ENCODE measurements around the gene IMP4. TPM values are rescaled to one million over a fixed set of nuclear protein-coding genes. Genes with fewer than 3 reads are reported as not detected.

IMP4 gene
- total and polyA plus RNA-seq, 2 donors (not counting 1 experiment from before 2014, with no cell fraction given), result 102 to 164 TPM

DNA sequence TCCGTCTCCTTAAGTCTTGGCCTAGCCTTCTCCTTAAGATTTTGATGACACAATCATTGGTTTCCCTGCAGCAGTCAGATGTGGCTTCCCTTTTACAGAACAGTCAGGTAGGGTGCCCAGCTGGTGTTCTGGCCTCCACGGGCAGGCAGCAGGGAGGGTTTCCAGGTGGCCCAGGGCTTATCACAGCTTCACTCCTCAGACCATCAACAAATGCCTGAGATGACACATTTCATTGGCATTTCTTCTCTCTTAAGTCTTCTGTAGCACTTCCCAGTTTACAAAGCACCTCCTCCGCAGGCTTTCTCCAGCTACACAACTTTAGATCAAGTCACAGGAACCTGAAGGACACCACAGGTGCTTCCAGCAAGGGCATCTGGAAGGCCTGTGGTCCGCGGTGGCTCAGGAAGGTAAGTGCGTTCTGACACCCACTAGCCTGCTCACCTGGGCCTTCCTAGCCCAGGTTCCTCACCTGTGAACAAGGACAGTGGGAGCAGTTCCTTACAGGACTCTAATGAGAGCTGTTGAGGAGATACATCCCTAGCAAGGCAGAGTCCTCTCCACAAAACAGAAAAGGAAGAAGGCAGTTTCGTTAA, 50.7 kb downstream of the IMP4 start:
- ATAC-seq (ENCODE audit: low read depth) (no peak), DNase-seq (peak; percentile 4)
- TF ChIP-seq, protein P1, sequence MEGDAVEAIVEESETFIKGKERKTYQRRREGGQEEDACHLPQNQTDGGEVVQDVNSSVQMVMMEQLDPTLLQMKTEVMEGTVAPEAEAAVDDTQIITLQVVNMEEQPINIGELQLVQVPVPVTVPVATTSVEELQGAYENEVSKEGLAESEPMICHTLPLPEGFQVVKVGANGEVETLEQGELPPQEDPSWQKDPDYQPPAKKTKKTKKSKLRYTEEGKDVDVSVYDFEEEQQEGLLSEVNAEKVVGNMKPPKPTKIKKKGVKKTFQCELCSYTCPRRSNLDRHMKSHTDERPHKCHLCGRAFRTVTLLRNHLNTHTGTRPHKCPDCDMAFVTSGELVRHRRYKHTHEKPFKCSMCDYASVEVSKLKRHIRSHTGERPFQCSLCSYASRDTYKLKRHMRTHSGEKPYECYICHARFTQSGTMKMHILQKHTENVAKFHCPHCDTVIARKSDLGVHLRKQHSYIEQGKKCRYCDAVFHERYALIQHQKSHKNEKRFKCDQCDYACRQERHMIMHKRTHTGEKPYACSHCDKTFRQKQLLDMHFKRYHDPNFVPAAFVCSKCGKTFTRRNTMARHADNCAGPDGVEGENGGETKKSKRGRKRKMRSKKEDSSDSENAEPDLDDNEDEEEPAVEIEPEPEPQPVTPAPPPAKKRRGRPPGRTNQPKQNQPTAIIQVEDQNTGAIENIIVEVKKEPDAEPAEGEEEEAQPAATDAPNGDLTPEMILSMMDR (IDR thresholded peaks at IDR 0.05), result no peak
- no peak for TF ChIP-seq EZH2 (IDR thresholded peaks at IDR 0.05; ENCODE audit: borderline replicate concordance, insufficient read depth, low read depth, low read length, poor library complexity, severe bottlenecking)
- no peaks in the 10 kb centered on the region for H3K9me3 Mint-ChIP-seq (ENCODE audit: insufficient read depth)
- ChIA-PET POLR2A (no interaction called here), CTCF (interaction anchor here (1.9 kb wide), 1 partner anchor 20 kb away, joined by 5 read pairs; no protein-coding TSS in a partner anchor)
- H3K4me1 Mint-ChIP-seq, result peaks cover 33% of the 10 kb centered on the region
- Histone ChIP-seq H3K27me3 (replicated peaks in 1 of 4; ENCODE audit: control extremely low read depth in 1 of 4, control insufficient read depth in 3 of 4, insufficient read depth in 4 of 4, low read length in 3 of 4) (no peaks in the 10 kb centered on the region), H3K9ac (ENCODE audit: low read length) (no peak overlapping the region), H3K27ac (ENCODE audit: low read length in 2 of 2) (no peak overlapping the region), H2AFZ (ENCODE audit: insufficient read depth, low read depth, low read length, poor library complexity, severe bottlenecking) (no peak overlapping the region), H3K4me3 (ENCODE audit: control extremely low read depth in 1 of 5, extremely low read depth in 1 of 5, insufficient read depth in 1 of 5, low read depth in 2 of 5, low read length in 4 of 5) (no peak overlapping the region), H3K4me2 (replicated peaks; ENCODE audit: low read depth, low read length, poor library complexity, severe bottlenecking) (no peak overlapping the region), H3K4me1 (ENCODE audit: control insufficient read depth in 2 of 2, insufficient read depth in 2 of 2, low read length in 2 of 2) (peaks cover 20 to 33% of the 10 kb centered on the region in 2 donors), H3K36me3 (replicated peaks in 1 of 2; ENCODE audit: control extremely low read depth in 1 of 2, control insufficient read depth in 1 of 2, extremely low read depth in 1 of 2, insufficient read depth in 2 of 2, low read length in 1 of 2) (no peaks in the 10 kb centered on the region), H4K20me1 (ENCODE audit: control insufficient read depth, insufficient read depth, low read length, poor library complexity, severe bottlenecking) (no peaks in the 10 kb centered on the region), H3K9me3 (ENCODE audit: control extremely low read depth in 1 of 3, control insufficient read depth in 2 of 3, insufficient read depth in 1 of 3, low read length in 2 of 3) (peaks cover 0 to 5% (median 0%) of the 10 kb centered on the region in 3 donors), H3K79me2 (ENCODE audit: control insufficient read depth, insufficient read depth, low read length) (no peaks in the 10 kb centered on the region)
- intact Hi-C loops (cut with micrococcal nuclease), result loop anchor here (5.0 kb wide), 1 partner anchor 36 kb away; the partner anchor contains the start of gene PTPN18
- peak overlapping the region; percentile 37 for H3K4me3 Mint-ChIP-seq
- no peak overlapping the region for H3K27ac Mint-ChIP-seq
- 94% methylated on average over 5 of the region's 7 CpGs for WGBS (ENCODE audit: insufficient coverage)
- no peaks in the 10 kb centered on the region for H3K27me3 Mint-ChIP-seq

Small RNA genes within 50 kb of the gene (small RNA-seq; reads per million reads assigned to genes)
- gene AC132479.1 (ENCODE audit: insufficient read length, low read depth, low replicate concordance), result not detected

Other genes starting within 250 kb of the IMP4 start
- not detected in 2 replicates for gene POTEF, start 213.7 kb upstream of the IMP4 start, total RNA-seq
- not detected in 2 replicates for gene POTEF, start 213.7 kb upstream of the IMP4 start, polyA plus RNA-seq
- 0.95 and 1.4 TPM in 2 replicates for gene CCDC74B, start 197.8 kb upstream of the IMP4 start, total RNA-seq
- gene CCDC74B, start 197.8 kb upstream of the IMP4 start, polyA plus RNA-seq, result 0.48 and 1.1 TPM in 2 replicates
- gene SMPD4, start 161.3 kb upstream of the IMP4 start, total RNA-seq, result 63.8 and 67.5 TPM in 2 replicates
- 80.6 and 105 TPM in 2 replicates for gene SMPD4, start 161.3 kb upstream of the IMP4 start, polyA plus RNA-seq
- 140 and 152 TPM in 2 replicates for gene MZT2B, start 160.6 kb upstream of the IMP4 start, total RNA-seq
- 71.5 and 119 TPM in 2 replicates for gene MZT2B, start 160.6 kb upstream of the IMP4 start, polyA plus RNA-seq
- not detected in 2 replicates for gene TUBA3E, start 144.5 kb upstream of the IMP4 start, total RNA-seq
- not detected in 2 replicates for gene TUBA3E, start 144.5 kb upstream of the IMP4 start, polyA plus RNA-seq
- 101 and 102 TPM in 2 replicates for gene PTPN18, start 13.2 kb downstream of the IMP4 start, total RNA-seq
- 44.9 and 91.0 TPM in 2 replicates for gene PTPN18, start 13.2 kb downstream of the IMP4 start, polyA plus RNA-seq
- not detected in 2 replicates for gene POTEI, start 166.4 kb downstream of the IMP4 start, total RNA-seq
- not detected in 2 replicates for gene POTEI, start 166.4 kb downstream of the IMP4 start, polyA plus RNA-seq
- gene CFC1B, start 178.3 kb downstream of the IMP4 start, total RNA-seq, result not detected in 2 replicates
- gene CFC1B, start 178.3 kb downstream of the IMP4 start, polyA plus RNA-seq, result not detected in 2 replicates

Measured in B cell (primary cell).